GM12891 (cell line): Measurements from ENCODE around the gene STMP1.

ENCODE experiments used
- POLR2A ChIP-seq: IDR thresholded peaks from 2 replicates; pipeline ENCODE4 v1.6.1; 2011; ENCODE audit warnings: low read depth, low read length, control low read depth
- POLR2AphosphoS5 ChIP-seq: IDR thresholded peaks from 2 replicates; pipeline ENCODE4 v1.6.1; 2011; ENCODE audit warnings: low read depth, low read length, control low read depth
- TAF1 ChIP-seq: IDR thresholded peaks from 2 replicates; pipeline ENCODE4 v1.6.1; 2011; ENCODE audit warnings: low read depth, low read length, control low read depth

DNA sequence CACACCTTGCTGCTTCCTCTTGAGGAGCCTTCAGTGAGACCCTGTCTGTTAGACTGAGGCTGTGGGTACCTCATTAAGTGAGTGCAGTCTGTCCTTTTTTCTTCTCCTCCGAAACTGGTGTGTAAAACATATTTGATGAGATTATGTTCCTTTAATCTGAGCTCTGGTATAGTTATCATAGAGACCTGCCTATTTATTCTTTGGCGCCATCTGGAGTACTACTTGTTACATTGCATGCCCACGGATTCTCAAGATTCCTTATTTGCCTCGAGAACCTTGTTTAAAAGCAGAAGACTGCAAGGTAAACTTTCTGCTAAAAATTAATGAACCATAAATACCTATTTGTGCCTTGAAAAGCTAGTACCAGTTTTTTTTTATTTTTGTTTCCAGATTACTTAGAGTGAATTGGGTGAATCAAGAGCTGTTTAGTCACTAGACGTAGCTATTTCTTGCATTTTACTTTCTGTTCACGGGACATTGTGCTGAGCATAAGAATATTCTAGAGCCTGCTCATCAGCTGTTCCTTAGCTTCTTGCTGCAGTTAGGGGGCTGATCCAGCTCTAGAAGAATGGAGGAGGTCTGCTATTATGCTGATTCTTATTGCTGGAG, 16.9 kb upstream of the STMP1 start:
- TF ChIP-seq POLR2A (no peak), POLR2AphosphoS5 (no peak), TAF1 (no peak)
